ENCODE measurements around the gene MRPL14.

- TF ChIP-seq, protein P1, sequence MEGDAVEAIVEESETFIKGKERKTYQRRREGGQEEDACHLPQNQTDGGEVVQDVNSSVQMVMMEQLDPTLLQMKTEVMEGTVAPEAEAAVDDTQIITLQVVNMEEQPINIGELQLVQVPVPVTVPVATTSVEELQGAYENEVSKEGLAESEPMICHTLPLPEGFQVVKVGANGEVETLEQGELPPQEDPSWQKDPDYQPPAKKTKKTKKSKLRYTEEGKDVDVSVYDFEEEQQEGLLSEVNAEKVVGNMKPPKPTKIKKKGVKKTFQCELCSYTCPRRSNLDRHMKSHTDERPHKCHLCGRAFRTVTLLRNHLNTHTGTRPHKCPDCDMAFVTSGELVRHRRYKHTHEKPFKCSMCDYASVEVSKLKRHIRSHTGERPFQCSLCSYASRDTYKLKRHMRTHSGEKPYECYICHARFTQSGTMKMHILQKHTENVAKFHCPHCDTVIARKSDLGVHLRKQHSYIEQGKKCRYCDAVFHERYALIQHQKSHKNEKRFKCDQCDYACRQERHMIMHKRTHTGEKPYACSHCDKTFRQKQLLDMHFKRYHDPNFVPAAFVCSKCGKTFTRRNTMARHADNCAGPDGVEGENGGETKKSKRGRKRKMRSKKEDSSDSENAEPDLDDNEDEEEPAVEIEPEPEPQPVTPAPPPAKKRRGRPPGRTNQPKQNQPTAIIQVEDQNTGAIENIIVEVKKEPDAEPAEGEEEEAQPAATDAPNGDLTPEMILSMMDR (IDR thresholded peaks at IDR 0.05) = no peak
- no peak for TF ChIP-seq POLR2A (IDR thresholded peaks at IDR 0.05)
Observed at GRCh38 chr6:44110005-44110676, 17.1 kb downstream of the MRPL14 start.

Measured in adrenal gland (tissue), 5 donors.